Measurements from ENCODE around the gene SCGN. TPM values are rescaled to one million over a fixed set of nuclear protein-coding genes. Genes with fewer than 3 reads are reported as not detected.

The SCGN gene, protein sequence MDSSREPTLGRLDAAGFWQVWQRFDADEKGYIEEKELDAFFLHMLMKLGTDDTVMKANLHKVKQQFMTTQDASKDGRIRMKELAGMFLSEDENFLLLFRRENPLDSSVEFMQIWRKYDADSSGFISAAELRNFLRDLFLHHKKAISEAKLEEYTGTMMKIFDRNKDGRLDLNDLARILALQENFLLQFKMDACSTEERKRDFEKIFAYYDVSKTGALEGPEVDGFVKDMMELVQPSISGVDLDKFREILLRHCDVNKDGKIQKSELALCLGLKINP
- not detected for polyA plus RNA-seq (2012; ENCODE audit: missing spikeins)

DNA sequence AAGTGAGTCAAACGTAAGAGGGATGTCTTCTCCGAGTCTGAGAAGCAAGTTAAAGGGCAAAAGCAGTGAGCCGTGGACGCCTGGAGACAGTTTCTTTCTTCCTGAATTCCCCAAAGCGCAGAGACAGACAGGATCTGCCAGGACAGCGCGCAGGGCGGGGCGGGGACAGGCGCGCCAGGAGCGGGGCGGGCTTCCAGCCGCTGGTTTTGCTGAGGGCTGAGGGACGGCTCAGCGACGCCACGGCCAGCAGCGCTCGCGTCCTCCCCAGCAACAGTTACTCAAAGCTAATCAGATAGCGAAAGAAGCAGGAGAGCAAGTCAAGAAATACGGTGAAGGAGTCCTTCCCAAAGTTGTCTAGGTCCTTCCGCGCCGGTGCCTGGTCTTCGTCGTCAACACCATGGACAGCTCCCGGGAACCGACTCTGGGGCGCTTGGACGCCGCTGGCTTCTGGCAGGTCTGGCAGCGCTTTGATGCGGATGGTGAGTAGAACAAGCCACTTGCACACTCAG lies at the start of gene SCGN:
TSS of gene SCGN (plus strand) at position 209 of the 509 bp plus-strand sequence. CDS start at position 398, 189 bp downstream.
- FAIRE-seq, result no peak
- no peak for TF ChIP-seq POLR2A (IDR thresholded peaks at IDR 0.05; ENCODE audit: low read depth, low read length)
- no peak for TF ChIP-seq TAF1 (IDR thresholded peaks at IDR 0.05; ENCODE audit: borderline replicate concordance, low read depth, low read length)
- no peak for TF ChIP-seq POLR2AphosphoS5 (IDR thresholded peaks at IDR 0.05; ENCODE audit: low read depth, low read length)
- DNase-seq (ENCODE audit: insufficient read length), result peak; percentile 5

DNA sequence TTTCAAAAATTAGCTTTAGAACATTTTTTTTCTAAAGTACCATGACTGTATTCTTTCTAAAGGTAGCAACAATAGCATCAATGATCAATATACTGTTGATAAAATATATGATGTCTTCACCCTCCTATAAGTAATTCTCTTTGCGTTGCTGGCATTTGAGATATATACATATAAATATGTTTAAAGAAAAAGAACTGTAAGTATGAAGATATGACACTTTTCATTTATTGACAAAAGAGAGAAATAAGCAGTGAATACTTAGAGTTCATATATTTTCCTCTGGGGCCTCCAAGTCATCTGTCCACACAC lies 49.4 kb upstream of the SCGN start:
- no peak for DNase-seq (ENCODE audit: insufficient read length)
- FAIRE-seq, result no peak
- TF ChIP-seq POLR2AphosphoS5 (IDR thresholded peaks at IDR 0.05; ENCODE audit: low read depth, low read length) (no peak), POLR2A (IDR thresholded peaks at IDR 0.05; ENCODE audit: low read depth, low read length) (no peak), TAF1 (IDR thresholded peaks at IDR 0.05; ENCODE audit: borderline replicate concordance, low read depth, low read length) (no peak)

DNA sequence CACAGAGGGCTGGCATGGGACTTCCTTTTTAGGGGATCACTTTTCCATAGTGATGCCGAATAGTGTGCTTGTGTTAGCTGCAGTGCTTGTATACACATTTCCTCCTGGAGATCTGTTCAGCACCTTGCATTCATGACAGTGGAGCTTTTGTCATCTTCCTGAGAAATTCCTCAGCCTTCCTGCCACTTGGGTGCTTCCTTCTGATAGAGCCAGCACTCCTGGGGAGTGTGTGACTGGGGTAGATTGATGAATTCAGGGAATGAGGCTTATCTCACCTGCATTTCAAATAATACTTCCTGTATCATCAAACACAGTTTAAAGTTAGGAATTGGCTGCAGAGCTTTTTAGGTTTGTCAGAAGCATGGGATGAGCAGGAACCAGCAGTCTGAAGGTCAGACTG lies 48.8 kb upstream of the SCGN start:
- DNase-seq (ENCODE audit: insufficient read length), result no peak
- no peak for FAIRE-seq
- no peak for TF ChIP-seq TAF1 (IDR thresholded peaks at IDR 0.05; ENCODE audit: borderline replicate concordance, low read depth, low read length)

DNA sequence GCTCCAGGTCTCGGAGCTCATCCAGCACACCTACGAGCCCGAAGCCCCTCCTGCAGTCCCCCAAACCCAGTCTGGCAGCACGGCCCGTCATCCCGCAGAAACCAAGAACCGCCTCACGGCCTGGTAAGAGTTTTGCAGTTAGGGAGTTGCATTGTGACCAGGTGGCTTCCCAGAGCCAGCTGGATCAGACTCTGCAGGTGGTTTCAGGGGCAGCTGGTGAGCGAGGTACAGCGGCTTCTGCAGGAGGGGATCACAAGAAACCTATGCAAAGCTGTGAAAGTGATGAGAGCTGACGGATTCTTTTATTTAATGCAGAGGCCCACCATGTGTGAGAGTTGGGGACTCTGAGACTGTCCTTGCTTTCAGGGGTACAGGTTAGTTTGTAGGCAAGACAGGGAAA lies 45.9 kb upstream of the SCGN start:
- DNase-seq (ENCODE audit: insufficient read length) (no peak), FAIRE-seq (no peak)
- no peak for TF ChIP-seq TAF1 (IDR thresholded peaks at IDR 0.05; ENCODE audit: borderline replicate concordance, low read depth, low read length)
- no peak for TF ChIP-seq POLR2AphosphoS5 (IDR thresholded peaks at IDR 0.05; ENCODE audit: low read depth, low read length)
- no peak for TF ChIP-seq POLR2A (IDR thresholded peaks at IDR 0.05; ENCODE audit: low read depth, low read length)

DNA sequence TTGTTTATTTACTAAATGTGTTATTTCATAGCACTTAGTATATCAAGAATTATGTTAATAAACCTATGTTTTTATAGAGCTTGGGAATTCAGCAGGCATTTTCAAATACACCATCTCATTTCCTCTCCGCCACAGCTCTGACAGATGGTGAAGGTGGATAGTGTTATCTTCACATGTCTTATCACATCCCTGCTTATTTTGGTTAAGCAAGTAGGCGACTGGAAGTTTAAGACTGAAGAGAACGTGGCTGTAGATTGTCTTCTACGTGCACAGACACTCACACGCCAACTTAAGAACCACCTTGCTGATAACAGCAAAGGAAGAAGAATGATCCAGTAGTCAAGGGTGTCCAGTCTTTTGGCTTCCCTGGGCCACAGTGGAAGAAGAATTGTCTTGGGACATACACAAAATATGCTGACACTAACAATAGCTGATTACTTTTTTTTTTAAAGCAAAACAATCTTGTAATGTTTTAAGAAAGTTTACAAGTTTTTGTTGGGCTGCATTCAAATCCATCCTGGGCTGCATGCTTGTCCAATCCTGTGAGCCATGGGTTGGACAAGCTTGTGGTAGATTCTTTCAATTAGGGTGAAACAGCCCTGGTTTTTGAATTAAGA lies 43.3 kb upstream of the SCGN start:
- no peak for DNase-seq (ENCODE audit: insufficient read length)
- TF ChIP-seq POLR2A (IDR thresholded peaks at IDR 0.05; ENCODE audit: low read depth, low read length) (no peak), TAF1 (IDR thresholded peaks at IDR 0.05; ENCODE audit: borderline replicate concordance, low read depth, low read length) (no peak), POLR2AphosphoS5 (IDR thresholded peaks at IDR 0.05; ENCODE audit: low read depth, low read length) (no peak)
- peak; percentile 60 for FAIRE-seq

DNA sequence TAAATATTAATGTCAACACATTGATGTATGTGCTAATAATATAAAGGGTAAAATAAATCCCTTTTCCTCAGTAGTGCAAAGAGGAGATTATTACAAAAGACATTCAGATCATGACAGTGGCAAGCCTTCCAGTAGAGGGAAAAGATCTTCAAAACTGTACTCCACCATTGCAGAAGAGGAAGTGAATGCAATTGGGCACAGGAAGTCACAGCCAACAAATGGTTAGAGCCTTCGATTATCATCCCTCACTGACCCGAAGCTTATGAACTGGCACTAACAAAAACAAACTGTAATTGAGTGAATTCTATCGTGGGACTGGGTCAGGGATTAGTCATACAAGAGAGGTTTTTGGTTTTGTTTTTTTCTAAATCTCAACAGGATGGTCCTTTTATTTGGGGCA lies 39.3 kb upstream of the SCGN start:
- no peak for DNase-seq (ENCODE audit: insufficient read length)
- no peak for TF ChIP-seq POLR2AphosphoS5 (IDR thresholded peaks at IDR 0.05; ENCODE audit: low read depth, low read length)
- TF ChIP-seq POLR2A (IDR thresholded peaks at IDR 0.05; ENCODE audit: low read depth, low read length), result no peak
- TF ChIP-seq TAF1 (IDR thresholded peaks at IDR 0.05; ENCODE audit: borderline replicate concordance, low read depth, low read length), result no peak
- FAIRE-seq, result peak; percentile 57

DNA sequence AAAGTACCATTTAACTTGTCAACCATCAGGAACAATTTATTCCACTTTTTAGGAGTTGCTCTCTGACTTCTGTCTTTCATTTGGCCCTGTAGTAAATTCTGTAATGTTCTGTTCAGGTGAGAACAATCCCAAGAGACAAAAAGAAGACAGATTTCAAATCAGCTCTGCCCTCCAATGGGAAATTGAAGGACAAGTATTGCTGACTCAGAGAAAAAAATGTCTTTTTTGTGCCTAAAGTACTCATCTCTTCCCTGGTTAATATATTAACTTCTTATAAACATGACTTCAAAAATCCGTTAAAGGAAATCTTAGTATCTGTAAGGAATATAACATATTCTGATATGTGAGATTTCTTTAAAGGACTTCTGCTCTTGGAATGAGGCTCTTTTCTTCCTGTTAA lies 38.6 kb upstream of the SCGN start:
- no peak for FAIRE-seq
- no peak for DNase-seq (ENCODE audit: insufficient read length)
- no peak for TF ChIP-seq POLR2A (IDR thresholded peaks at IDR 0.05; ENCODE audit: low read depth, low read length)

DNA sequence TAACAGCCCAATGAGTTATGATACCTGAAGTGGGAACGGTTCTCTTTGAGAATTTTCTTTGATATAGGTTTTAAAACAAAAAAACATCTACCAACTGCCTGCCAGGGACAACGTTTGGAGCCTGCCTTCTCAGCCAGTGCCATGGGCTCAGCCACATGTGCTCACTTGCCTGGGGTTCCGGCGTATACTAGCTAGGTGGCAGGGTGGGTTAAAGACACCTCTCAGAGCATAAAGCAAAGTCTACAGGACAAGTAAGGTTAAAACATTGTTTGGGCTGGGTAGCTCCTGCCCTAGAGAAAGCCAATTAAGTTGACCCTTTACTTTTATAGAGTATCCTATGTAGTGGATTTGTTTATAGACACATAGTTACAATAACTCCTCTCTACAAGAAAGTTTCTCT lies 38.0 kb upstream of the SCGN start:
- FAIRE-seq (no peak), DNase-seq (ENCODE audit: insufficient read length) (no peak)
- TF ChIP-seq POLR2A (IDR thresholded peaks at IDR 0.05; ENCODE audit: low read depth, low read length) (no peak), POLR2AphosphoS5 (IDR thresholded peaks at IDR 0.05; ENCODE audit: low read depth, low read length) (no peak), TAF1 (IDR thresholded peaks at IDR 0.05; ENCODE audit: borderline replicate concordance, low read depth, low read length) (no peak)

DNA sequence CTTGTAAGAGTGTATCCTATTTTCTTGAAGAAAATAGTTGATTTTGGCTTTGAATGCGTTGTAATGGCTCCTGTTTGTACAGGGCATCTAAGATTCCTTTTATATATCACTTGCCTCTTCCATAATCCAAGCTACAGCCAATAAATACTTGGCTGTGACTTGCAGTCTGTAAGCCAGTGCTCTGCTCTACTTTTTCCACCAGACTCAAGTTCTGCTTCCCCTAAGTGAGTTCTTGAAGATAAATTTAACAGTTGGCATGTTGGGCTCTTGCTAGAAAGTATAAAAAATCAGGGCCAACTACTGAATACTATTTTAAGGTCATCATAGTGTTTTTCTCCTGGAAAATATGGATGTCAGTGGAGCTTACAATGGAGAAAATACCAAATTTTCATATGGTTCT lies 36.5 kb upstream of the SCGN start:
- FAIRE-seq, result no peak
- TF ChIP-seq POLR2AphosphoS5 (IDR thresholded peaks at IDR 0.05; ENCODE audit: low read depth, low read length) (no peak), TAF1 (IDR thresholded peaks at IDR 0.05; ENCODE audit: borderline replicate concordance, low read depth, low read length) (no peak), POLR2A (IDR thresholded peaks at IDR 0.05; ENCODE audit: low read depth, low read length) (no peak)
- DNase-seq (ENCODE audit: insufficient read length), result no peak

DNA sequence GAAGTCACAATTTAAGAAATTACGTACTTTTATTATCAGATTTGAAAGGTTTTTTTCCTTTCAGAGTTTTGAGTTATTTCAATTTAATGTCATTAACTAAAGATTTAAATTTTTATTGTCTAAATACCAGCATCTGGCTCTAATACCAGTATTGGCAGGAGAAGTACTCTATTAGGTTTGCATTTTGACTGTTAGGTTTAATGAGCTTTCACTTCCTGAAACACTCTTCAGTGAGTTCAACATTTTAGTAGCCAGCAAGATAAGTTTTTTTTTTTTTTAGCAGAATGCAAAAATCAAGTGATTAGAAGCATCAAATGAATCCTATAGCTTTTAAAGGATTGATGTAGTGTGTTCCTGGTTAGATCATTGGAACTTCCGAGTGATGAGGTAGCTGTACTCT lies 34.0 kb upstream of the SCGN start:
- FAIRE-seq (no peak), DNase-seq (ENCODE audit: insufficient read length) (no peak)
- TF ChIP-seq POLR2A (IDR thresholded peaks at IDR 0.05; ENCODE audit: low read depth, low read length), result no peak
- TF ChIP-seq TAF1 (IDR thresholded peaks at IDR 0.05; ENCODE audit: borderline replicate concordance, low read depth, low read length), result no peak
- no peak for TF ChIP-seq POLR2AphosphoS5 (IDR thresholded peaks at IDR 0.05; ENCODE audit: low read depth, low read length)

DNA sequence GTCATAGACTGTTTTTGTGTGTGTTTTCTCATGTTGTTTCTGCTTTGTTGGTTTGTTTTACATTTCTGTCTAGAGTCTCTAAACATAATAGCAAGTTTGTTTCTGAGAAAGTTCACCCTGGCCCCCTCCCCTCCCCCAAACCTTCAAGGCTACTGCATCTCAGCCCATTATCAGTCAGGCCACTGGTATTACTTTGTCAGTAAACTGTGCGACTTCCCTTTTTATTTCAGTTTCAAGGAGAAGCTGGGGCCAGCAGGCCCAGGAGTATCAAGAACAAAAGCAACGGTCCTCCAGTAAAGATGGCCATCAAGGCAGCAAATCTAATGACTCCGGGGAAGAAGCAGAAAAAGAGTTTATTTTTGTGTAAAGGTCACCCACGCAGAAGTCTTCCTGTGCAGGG lies 32.8 kb upstream of the SCGN start:
- no peak for FAIRE-seq
- DNase-seq (ENCODE audit: insufficient read length), result no peak

DNA sequence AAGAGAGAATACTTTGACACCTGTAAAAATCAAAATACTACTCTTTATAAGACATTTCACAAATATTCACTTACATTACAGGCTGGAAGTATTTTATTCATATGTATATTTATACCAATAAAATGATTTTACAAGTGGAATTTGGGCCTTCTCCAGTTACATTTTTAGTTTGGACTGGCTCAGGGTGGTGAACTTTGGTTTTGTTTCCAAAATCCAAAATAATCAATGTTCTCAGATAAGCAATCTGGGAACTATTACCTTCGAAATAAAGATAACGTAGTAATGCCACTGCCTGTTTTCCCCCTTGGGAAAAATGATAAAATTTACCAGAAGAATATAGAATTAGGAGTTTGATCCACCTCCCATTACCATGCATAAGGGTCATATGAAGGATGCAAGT lies 31.6 kb upstream of the SCGN start:
- no peak for TF ChIP-seq POLR2A (IDR thresholded peaks at IDR 0.05; ENCODE audit: low read depth, low read length)
- no peak for TF ChIP-seq TAF1 (IDR thresholded peaks at IDR 0.05; ENCODE audit: borderline replicate concordance, low read depth, low read length)
- no peak for TF ChIP-seq POLR2AphosphoS5 (IDR thresholded peaks at IDR 0.05; ENCODE audit: low read depth, low read length)
- no peak for FAIRE-seq
- DNase-seq (ENCODE audit: insufficient read length), result no peak

More for the DNA sequence above, 32.8 kb upstream of the SCGN start:
- TF ChIP-seq POLR2A (IDR thresholded peaks at IDR 0.05; ENCODE audit: low read depth, low read length), result no peak
- no peak for TF ChIP-seq TAF1 (IDR thresholded peaks at IDR 0.05; ENCODE audit: borderline replicate concordance, low read depth, low read length)
- TF ChIP-seq POLR2AphosphoS5 (IDR thresholded peaks at IDR 0.05; ENCODE audit: low read depth, low read length), result no peak

All from GM12892 (cell line).